ENCODE measurements around the gene RNU7-1.

Gene RNU7-1

DNA sequence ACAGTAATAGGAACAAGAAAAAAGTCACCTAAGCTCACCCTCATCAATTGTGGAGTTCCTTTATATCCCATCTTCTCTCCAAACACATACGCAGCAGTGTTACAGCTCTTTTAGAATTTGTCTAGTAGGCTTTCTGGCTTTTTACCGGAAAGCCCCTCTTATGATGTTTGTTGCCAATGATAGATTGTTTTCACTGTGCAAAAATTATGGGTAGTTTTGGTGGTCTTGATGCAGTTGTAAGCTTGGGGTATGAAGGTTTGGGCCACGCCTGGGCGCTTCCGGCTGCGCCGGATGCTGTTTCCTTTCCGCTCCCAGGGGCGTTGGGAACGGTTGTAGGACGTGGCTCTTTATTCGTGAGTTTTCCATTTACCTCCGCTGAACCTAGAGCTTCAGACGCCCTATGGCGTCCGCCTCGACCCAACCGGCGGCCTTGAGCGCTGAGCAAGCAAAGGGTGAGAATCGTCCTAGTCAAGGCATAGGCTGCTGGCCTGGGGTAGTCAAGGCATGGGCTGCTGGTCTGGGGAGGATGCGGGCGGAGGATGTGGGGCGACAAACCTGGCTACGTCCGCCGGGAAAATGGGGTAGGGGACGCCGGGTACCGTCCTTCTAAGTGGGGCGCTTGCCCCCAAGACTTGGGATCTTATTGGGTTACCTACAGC, at the start of gene RNU7-1, which contains the start of gene C12orf57:
Gene RNU7-1, plus strand, starts transcription at position 95 of the 659 bp plus-strand sequence.
Gene C12orf57, plus strand, starts transcription at position 301 of the 659 bp plus-strand sequence. Its CDS starts 100 bp downstream, at position 401.
- H3K36me3 ChIP-seq (replicated peaks; ENCODE audit: insufficient read depth, low read length) = no peaks in the 10 kb centered on the region
- H3K9me3 ChIP-seq (replicated peaks; ENCODE audit: insufficient read depth, low read length) = no peaks in the 10 kb centered on the region
- peaks cover 9% of the 10 kb centered on the region; the same call in 1 of the 2 replicates for H3K79me2 ChIP-seq (ENCODE audit: low read length)
- peak; percentile 87 for DNase-seq
- peaks cover 48% of the 10 kb centered on the region for H3F3A ChIP-seq (ENCODE audit: insufficient read depth, low read length)
- peak within 1 kb of the TSS; percentile 90 for H3K4me3 ChIP-seq (ENCODE audit: low read length)
- H3K9me2 ChIP-seq (replicated peaks; ENCODE audit: insufficient read depth, low read length) = no peaks in the 10 kb centered on the region
- no peaks in the 10 kb centered on the region for H3K27me3 ChIP-seq (replicated peaks; ENCODE audit: insufficient read depth, low read length)
- H2AFZ ChIP-seq (ENCODE audit: low read length) = peak within 1 kb of the TSS; percentile 47; the same call in 1 of the 2 replicates
- H3K4me2 ChIP-seq (ENCODE audit: low read depth, low read length) = peak within 1 kb of the TSS; percentile 84
- H4K20me1 ChIP-seq (ENCODE audit: insufficient read depth, low read length) = no peaks in the 10 kb centered on the region
- peak within 1 kb of the TSS; percentile 93 for H3K27ac ChIP-seq (ENCODE audit: low read length)
- H3K9ac ChIP-seq (ENCODE audit: low read length) = peak within 1 kb of the TSS; percentile 87
- H3K4me1 ChIP-seq (ENCODE audit: low read length) = peaks cover 17% of the 10 kb centered on the region
- TF ChIP-seq EZH2 (optimal IDR thresholded peaks at IDR 0.05; ENCODE audit: low read depth, low read length) = no peak
- TF ChIP-seq, protein P1, sequence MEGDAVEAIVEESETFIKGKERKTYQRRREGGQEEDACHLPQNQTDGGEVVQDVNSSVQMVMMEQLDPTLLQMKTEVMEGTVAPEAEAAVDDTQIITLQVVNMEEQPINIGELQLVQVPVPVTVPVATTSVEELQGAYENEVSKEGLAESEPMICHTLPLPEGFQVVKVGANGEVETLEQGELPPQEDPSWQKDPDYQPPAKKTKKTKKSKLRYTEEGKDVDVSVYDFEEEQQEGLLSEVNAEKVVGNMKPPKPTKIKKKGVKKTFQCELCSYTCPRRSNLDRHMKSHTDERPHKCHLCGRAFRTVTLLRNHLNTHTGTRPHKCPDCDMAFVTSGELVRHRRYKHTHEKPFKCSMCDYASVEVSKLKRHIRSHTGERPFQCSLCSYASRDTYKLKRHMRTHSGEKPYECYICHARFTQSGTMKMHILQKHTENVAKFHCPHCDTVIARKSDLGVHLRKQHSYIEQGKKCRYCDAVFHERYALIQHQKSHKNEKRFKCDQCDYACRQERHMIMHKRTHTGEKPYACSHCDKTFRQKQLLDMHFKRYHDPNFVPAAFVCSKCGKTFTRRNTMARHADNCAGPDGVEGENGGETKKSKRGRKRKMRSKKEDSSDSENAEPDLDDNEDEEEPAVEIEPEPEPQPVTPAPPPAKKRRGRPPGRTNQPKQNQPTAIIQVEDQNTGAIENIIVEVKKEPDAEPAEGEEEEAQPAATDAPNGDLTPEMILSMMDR (IDR thresholded peaks at IDR 0.05; ENCODE audit: low read length) = no peak
- TF ChIP-seq EZH2phosphoT487 (IDR thresholded peaks at IDR 0.05; ENCODE audit: low read length) = no peak

DNA sequence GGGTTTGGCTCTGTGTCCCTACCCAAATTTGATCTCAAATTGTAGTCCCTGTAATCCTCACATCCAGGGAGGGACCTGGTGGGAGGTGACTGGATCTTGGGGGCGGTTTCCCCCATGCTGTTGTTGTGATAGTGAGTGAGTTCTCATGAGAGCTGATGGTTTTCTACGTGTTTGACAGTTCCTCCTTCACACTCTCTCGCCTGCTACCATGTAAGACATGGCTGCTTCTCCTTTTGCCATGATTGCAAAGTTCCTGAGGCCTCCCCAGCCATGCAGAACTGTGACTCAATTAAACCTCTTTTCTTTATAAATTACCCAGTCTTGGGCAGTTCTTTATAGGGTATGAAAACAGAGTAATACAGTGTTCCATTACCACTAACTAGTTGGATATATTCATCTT, 49.3 kb upstream of the RNU7-1 start:
- no peaks in the 10 kb centered on the region for H3K79me2 ChIP-seq (ENCODE audit: low read length)

DNA sequence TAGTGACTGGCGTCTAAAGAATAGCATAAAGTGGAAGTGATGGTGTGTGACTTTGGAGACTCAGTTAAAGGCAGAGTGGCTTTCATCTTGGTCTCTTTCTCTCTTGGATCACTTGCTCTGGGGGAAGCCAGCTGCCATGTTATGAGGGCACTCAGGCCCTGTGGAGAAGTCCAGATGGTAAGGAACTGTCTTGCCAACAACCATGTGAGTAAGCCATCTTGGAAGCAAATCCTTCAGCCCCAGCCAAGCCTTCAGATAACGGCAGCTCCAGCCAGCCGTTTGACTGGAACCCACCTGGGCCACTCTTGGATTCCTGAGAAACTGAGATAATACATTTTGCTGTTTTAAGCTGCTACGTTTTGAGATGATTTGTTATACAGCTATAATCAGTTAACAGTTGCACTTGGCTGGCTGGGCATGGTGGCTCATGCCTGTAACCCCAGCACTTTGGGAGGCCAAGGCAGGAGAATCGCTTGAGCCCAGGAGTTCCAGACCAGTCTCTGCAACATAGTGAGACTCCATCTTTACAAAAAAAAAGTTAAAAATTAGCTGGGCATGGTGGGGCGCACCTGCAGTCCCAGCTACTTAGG, 46.7 kb upstream of the RNU7-1 start:
- Histone ChIP-seq H3K4me1 (ENCODE audit: low read length) (0 out of 2 replicates have a peak, but pooled peaks cover under 1% of the 10 kb centered on the region), H3K4me3 (ENCODE audit: low read length) (no peak overlapping the region), H3K27me3 (replicated peaks; ENCODE audit: insufficient read depth, low read length) (no peaks in the 10 kb centered on the region), H3K9me3 (replicated peaks; ENCODE audit: insufficient read depth, low read length) (no peaks in the 10 kb centered on the region), H3K4me2 (ENCODE audit: low read depth, low read length) (no peak overlapping the region), H3F3A (ENCODE audit: insufficient read depth, low read length) (no peaks in the 10 kb centered on the region), H3K79me2 (ENCODE audit: low read length) (no peaks in the 10 kb centered on the region), H3K9me2 (replicated peaks; ENCODE audit: insufficient read depth, low read length) (no peaks in the 10 kb centered on the region), H3K9ac (ENCODE audit: low read length) (no peak overlapping the region), H3K36me3 (replicated peaks; ENCODE audit: insufficient read depth, low read length) (no peaks in the 10 kb centered on the region), H3K27ac (ENCODE audit: low read length) (no peak overlapping the region), H4K20me1 (ENCODE audit: insufficient read depth, low read length) (no peaks in the 10 kb centered on the region), H2AFZ (ENCODE audit: low read length) (no peak overlapping the region)
- TF ChIP-seq, protein P1 (IDR thresholded peaks at IDR 0.05; ENCODE audit: low read length) = no peak
- TF ChIP-seq EZH2phosphoT487 (IDR thresholded peaks at IDR 0.05; ENCODE audit: low read length) (no peak), EZH2 (optimal IDR thresholded peaks at IDR 0.05; ENCODE audit: low read depth, low read length) (no peak)
- DNase-seq = no peak

More for the DNA sequence above, 49.3 kb upstream of the RNU7-1 start:
- Histone ChIP-seq H3K4me2 (ENCODE audit: low read depth, low read length) (no peak overlapping the region), H3K27ac (ENCODE audit: low read length) (no peak overlapping the region), H2AFZ (ENCODE audit: low read length) (no peak overlapping the region), H3K27me3 (replicated peaks; ENCODE audit: insufficient read depth, low read length) (no peaks in the 10 kb centered on the region), H3K4me1 (ENCODE audit: low read length) (peaks cover 11% of the 10 kb centered on the region), H3K36me3 (replicated peaks; ENCODE audit: insufficient read depth, low read length) (no peaks in the 10 kb centered on the region), H3K9me3 (replicated peaks; ENCODE audit: insufficient read depth, low read length) (no peaks in the 10 kb centered on the region), H3K9ac (ENCODE audit: low read length) (no peak overlapping the region), H3K4me3 (ENCODE audit: low read length) (no peak overlapping the region), H4K20me1 (ENCODE audit: insufficient read depth, low read length) (no peaks in the 10 kb centered on the region), H3F3A (ENCODE audit: insufficient read depth, low read length) (peaks cover 9% of the 10 kb centered on the region; the same call in 1 of the 2 replicates), H3K9me2 (replicated peaks; ENCODE audit: insufficient read depth, low read length) (no peaks in the 10 kb centered on the region)
- no peak for TF ChIP-seq EZH2phosphoT487 (IDR thresholded peaks at IDR 0.05; ENCODE audit: low read length)
- TF ChIP-seq, protein P1 (IDR thresholded peaks at IDR 0.05; ENCODE audit: low read length) = no peak
- no peak for TF ChIP-seq EZH2 (optimal IDR thresholded peaks at IDR 0.05; ENCODE audit: low read depth, low read length)
- no peak for DNase-seq
